H1 (cell line): ENCODE results near the gene DENND1A. TPM values are rescaled to one million over a fixed set of nuclear protein-coding genes. Genes with fewer than 3 reads are reported as not detected.

ENCODE experiments used
- CTCF ChIA-PET: fragments of 300-600 bp; sonication (Branson Sonifier 250); formaldehyde crosslinking; loops from one replicate; lab custom pipeline; 2021; ENCODE audit not compliant: partially characterized antibody; lab: Charles Lee
- POLR2A ChIA-PET: fragments of 300-600 bp; sonication (Branson Sonifier 250); formaldehyde crosslinking; loops from one replicate; lab custom pipeline; 2021; ENCODE audit warnings: inconsistent platforms; ENCODE audit not compliant: partially characterized antibody; lab: Charles Lee
- DNase-seq, 2 experiments: peaks; one replicate each; pipeline versions ENCODE4 v3.0.0 to v3.0.0-alpha.2; 2010 to 2022; ENCODE audit warnings: low spot score in 2 of 2, low read depth in 1 of 2, mixed read lengths in 1 of 2
- FAIRE-seq: peaks from 2 replicates; lab custom pipeline; 2011; peaks lifted over from hg19 to GRCh38; lab: Jason Lieb, UNC
- H2AFZ ChIP-seq: 2 replicates; pipeline ENCODE4 v1.8.1; 2012; ENCODE audit warnings: low read length, inconsistent platforms
- H2AK5ac ChIP-seq: 2 replicates; pipeline ENCODE4 v1.6.1; 2013; ENCODE audit warnings: low read depth, low read length
- H2BK120ac ChIP-seq: replicated peaks from 2 replicates; pipeline ENCODE3; 2013; ENCODE audit warnings: low read depth, low read length, inconsistent platforms
- H2BK12ac ChIP-seq: 2 replicates; pipeline ENCODE4 v1.6.1; 2013; ENCODE audit warnings: low read depth, low read length
- H2BK15ac ChIP-seq: 2 replicates; pipeline ENCODE4 v1.6.1; 2013; ENCODE audit warnings: low read length
- H2BK20ac ChIP-seq: 2 replicates; pipeline ENCODE4 v1.6.1; 2013; ENCODE audit warnings: low read length
- H2BK5ac ChIP-seq: 2 replicates; pipeline ENCODE4 v1.6.1; 2013; ENCODE audit warnings: low read depth, low read length
- H3K14ac ChIP-seq: 2 replicates; pipeline ENCODE4 v1.6.1; 2013; ENCODE audit warnings: inconsistent platforms; ENCODE audit not compliant: insufficient read length
- H3K18ac ChIP-seq: 2 replicates; pipeline ENCODE4 v1.6.1; 2013; ENCODE audit warnings: low read length; ENCODE audit errors: extremely low read depth
- H3K23ac ChIP-seq: 2 replicates; pipeline ENCODE4 v1.6.1; 2013; ENCODE audit warnings: inconsistent platforms; ENCODE audit not compliant: insufficient read length
- H3K23me2 ChIP-seq: 2 replicates; pipeline ENCODE4 v1.6.1; 2013; ENCODE audit warnings: low read depth, low read length
- H3K27ac ChIP-seq: 2 replicates; pipeline ENCODE4 v1.6.1; 2011; ENCODE audit warnings: low read depth, low read length, inconsistent platforms
- H3K27me3 ChIP-seq, 4 experiments: replicated peaks in 1 of 4; 1 replicate in 1 of 4; 2 replicates in 3 of 4; pipeline versions ENCODE4 v1.6.1 to v1.8.1; 2011 to 2013; ENCODE audit warnings: low read length in 3 of 4, mild to moderate bottlenecking in 3 of 4, inconsistent platforms in 2 of 4, mixed read lengths in 2 of 4, moderate library complexity in 1 of 4; ENCODE audit not compliant: control insufficient read depth in 3 of 4, insufficient read depth in 3 of 4; ENCODE audit errors: extremely low read depth in 1 of 4
- H3K36me3 ChIP-seq, 4 experiments: 2 replicates each; pipeline versions ENCODE4 v1.6.1 to v1.8.1; 2011 to 2013; ENCODE audit warnings: mild to moderate bottlenecking in 4 of 4, low read length in 3 of 4, moderate library complexity in 2 of 4, control low read depth in 1 of 4, inconsistent platforms in 1 of 4; ENCODE audit not compliant: insufficient read depth in 4 of 4, control insufficient read depth in 2 of 4
- H3K4ac ChIP-seq: replicated peaks from 2 replicates; pipeline ENCODE3; 2013; ENCODE audit warnings: low read length, low read depth, mixed read lengths, inconsistent platforms; ENCODE audit not compliant: insufficient read length
- H3K4me1 ChIP-seq, 4 experiments: replicated peaks in 1 of 4; 1 replicate in 1 of 4; 2 replicates in 3 of 4; pipeline versions ENCODE4 v1.6.1 to v1.8.1; 2011 to 2013; ENCODE audit warnings: low read length in 3 of 4, inconsistent platforms in 2 of 4, mixed read lengths in 1 of 4; ENCODE audit not compliant: insufficient read depth in 4 of 4, control insufficient read depth in 3 of 4
- H3K4me2 ChIP-seq, 2 experiments: 2 replicates each; pipeline versions ENCODE4 v1.6.1 to v1.8.1; 2011 to 2013; ENCODE audit warnings: low read depth in 2 of 2, low read length in 2 of 2, control low read depth in 1 of 2, inconsistent platforms in 1 of 2, mild to moderate bottlenecking in 1 of 2; ENCODE audit not compliant: insufficient read depth in 1 of 2
- H3K4me3 ChIP-seq, 4 experiments: fragments of 200-600, 300-600 bp in 1 of 4; sonication (generic), shearing (Covaris generic), sonication (Bioruptor Twin) in 1 of 4; 2 replicates each; pipeline versions ENCODE4 v1.5.1 to v1.8.1; 2011 to 2016; ENCODE audit warnings: low read length in 4 of 4, low read depth in 3 of 4, control low read depth in 2 of 4, inconsistent platforms in 2 of 4, mild to moderate bottlenecking in 2 of 4, mixed read lengths in 1 of 4, moderate library complexity in 1 of 4; ENCODE audit not compliant: insufficient read depth in 2 of 4; ENCODE audit errors: extremely low read depth in 1 of 4
- H3K56ac ChIP-seq: replicated peaks from 2 replicates; pipeline ENCODE3; 2013; ENCODE audit warnings: low read depth, mild to moderate bottlenecking, mixed read lengths, low read length, inconsistent platforms; ENCODE audit not compliant: insufficient read length
- H3K79me1 ChIP-seq: 2 replicates; pipeline ENCODE4 v1.6.1; 2013; ENCODE audit warnings: low read depth, low read length, control low read depth
- H3K79me2 ChIP-seq, 2 experiments: 2 replicates each; pipeline versions ENCODE4 v1.6.1 to v1.8.1; 2012 to 2013; ENCODE audit warnings: low read length in 2 of 2, mild to moderate bottlenecking in 2 of 2, inconsistent platforms in 1 of 2; ENCODE audit not compliant: insufficient read depth in 2 of 2, control insufficient read depth in 1 of 2
- H3K9ac ChIP-seq, 4 experiments: replicated peaks in 1 of 4; 1 replicate in 1 of 4; 2 replicates in 3 of 4; pipeline versions ENCODE4 v1.6.1 to v1.8.1; 2011 to 2013; ENCODE audit warnings: low read depth in 3 of 4, low read length in 3 of 4, control low read depth in 2 of 4, mild to moderate bottlenecking in 2 of 4, moderate library complexity in 2 of 4, inconsistent platforms in 1 of 4; ENCODE audit errors: extremely low read depth in 1 of 4
- H3K9me3 ChIP-seq, 2 experiments: 2 replicates each; pipeline versions ENCODE4 v1.6.1 to v1.8.1; 2012 to 2013; ENCODE audit warnings: mild to moderate bottlenecking in 2 of 2, moderate library complexity in 2 of 2, control low read depth in 1 of 2, inconsistent platforms in 1 of 2, low read depth in 1 of 2, low read length in 1 of 2, mixed read lengths in 1 of 2; ENCODE audit not compliant: insufficient read depth in 2 of 2
- H4K20me1 ChIP-seq, 2 experiments: replicated peaks in 1 of 2; 2 replicates each; pipeline versions ENCODE3 to v1.8.1; 2011 to 2013; ENCODE audit warnings: inconsistent platforms in 2 of 2, low read length in 2 of 2, mild to moderate bottlenecking in 1 of 2; ENCODE audit not compliant: insufficient read depth in 2 of 2, control insufficient read depth in 1 of 2
- H4K5ac ChIP-seq: 2 replicates; pipeline ENCODE4 v1.6.1; 2013; ENCODE audit warnings: low read length, low read depth, mixed read lengths, inconsistent platforms; ENCODE audit not compliant: insufficient read length
- H4K8ac ChIP-seq: 2 replicates; pipeline ENCODE4 v1.8.0; 2013; ENCODE audit warnings: mild to moderate bottlenecking, moderate library complexity, low read length, inconsistent platforms; ENCODE audit not compliant: insufficient read depth; ENCODE audit errors: extremely low read depth
- H4K91ac ChIP-seq: replicated peaks from 2 replicates; pipeline ENCODE3; 2013; ENCODE audit warnings: low read length, mixed read lengths, inconsistent platforms; ENCODE audit not compliant: insufficient read length
- ZNF274 ChIP-seq: IDR thresholded peaks from 2 replicates; pipeline ENCODE4 v1.7.0; 2012; ENCODE audit warnings: low read length, borderline replicate concordance; ENCODE audit errors: extremely low read depth
- polyA plus RNA-seq, 7 experiments: library from polyadenylated mRNA; depleted of rRNA in 3 of 7; stranded (reverse) in 5 of 7; unstranded in 2 of 7; fragments of >200 nt in 5 of 7; fragments of 200-250 nt in 2 of 7; gene quantifications; 1 replicate in 5 of 7; 2 replicates in 1 of 7; 4 replicates in 1 of 7; pipeline versions ENCODE4 v1.2.1 to v1.2.3, GENCODE V29; 2011 to 2013; ENCODE audit warnings: missing spikeins in 2 of 7, mixed read lengths in 2 of 7
- total RNA-seq: library from RNA; stranded (reverse); fragmentation: NEBNext Ultra II Directional; extraction: Animal tissue kit (Norgen Biotek cat#: 25700); gene quantifications from 2 replicates; pipeline ENCODE4 v1.2.1, GENCODE V29; 2021

DENND1A gene
- total and polyA plus RNA-seq, 2 of the 8 experiments (the other 6 are each of a cell fraction or from before 2014, with no cell fraction given): 24.1 to 26.4 TPM

- peaks cover 0 to 3% (median 0%) of the 10 kb centered on the region in 4 experiments; a peak in 3 of 7 replicates for H3K27me3 ChIP-seq
- ChIA-PET POLR2A (no interaction called here), CTCF (no interaction called here)
- H3K9ac ChIP-seq: no peak overlapping the region
- no peak overlapping the region for H4K5ac ChIP-seq
- no peak overlapping the region for H4K8ac ChIP-seq
- H2BK5ac ChIP-seq: no peak overlapping the region
- H2BK120ac ChIP-seq: no peak overlapping the region
- no peak overlapping the region for H3K27ac ChIP-seq
- no peaks in the 10 kb centered on the region for H3K79me1 ChIP-seq
- no peak overlapping the region for H2AFZ ChIP-seq
- H3K4me1 ChIP-seq: peaks cover 2 to 11% (median 5%) of the 10 kb centered on the region in 4 experiments; a peak in 4 of 7 replicates
- H3K4ac ChIP-seq: no peak overlapping the region
- H2BK20ac ChIP-seq: no peak overlapping the region
- H2BK12ac ChIP-seq: no peak overlapping the region
- no peak overlapping the region for H4K91ac ChIP-seq
- no peak overlapping the region for H3K18ac ChIP-seq
- H2AK5ac ChIP-seq: no peak overlapping the region
- H3K4me3 ChIP-seq: no peak overlapping the region
- FAIRE-seq: no peak
- H3K14ac ChIP-seq: no peak overlapping the region
- H3K23me2 ChIP-seq: no peaks in the 10 kb centered on the region
- no peaks in the 10 kb centered on the region for H3K9me3 ChIP-seq
- H3K56ac ChIP-seq: no peak overlapping the region
- no peak overlapping the region for H3K23ac ChIP-seq
- peaks cover 0 to 7% of the 10 kb centered on the region in 2 experiments for H4K20me1 ChIP-seq
- no peak overlapping the region for H3K4me2 ChIP-seq
- no peaks in the 10 kb centered on the region for H3K79me2 ChIP-seq
- H3K36me3 ChIP-seq: no peaks in the 10 kb centered on the region
- H2BK15ac ChIP-seq: no peak overlapping the region
- DNase-seq: no peak
- TF ChIP-seq ZNF274: no peak
These were observed 309.7 kb downstream of the DENND1A start for GRCh38 chr9:123620239-123620638.
